ENCODE data around the gene CDH23. TPM values are rescaled to one million over a fixed set of nuclear protein-coding genes. Genes with fewer than 3 reads are reported as not detected.

CDH23 gene
- total and polyA plus RNA-seq, 5 donors: 2.4 to 6.3 (median 5.2) TPM

- H3K4me1 ChIP-seq (ENCODE audit: control insufficient read depth, insufficient read depth, low read length): no peaks in the 10 kb centered on the region
- WGBS: 84% methylated on average over 10 of the region's 10 CpGs
- H3K27me3 ChIP-seq (ENCODE audit: control insufficient read depth, insufficient read depth): no peaks in the 10 kb centered on the region
- no peak for DNase-seq
- no peak overlapping the region for H3K27ac ChIP-seq (ENCODE audit: low read length)
- ATAC-seq: no peak
- intact Hi-C loops (cut with DNase I): no loop called here
- H3K9me3 ChIP-seq (ENCODE audit: control insufficient read depth, low read length): no peaks in the 10 kb centered on the region
- no peak overlapping the region for H3K4me3 ChIP-seq (ENCODE audit: low read length)
Observed at GRCh38 chr10:71659737-71660136, 263.0 kb downstream of the CDH23 start.

DNA sequence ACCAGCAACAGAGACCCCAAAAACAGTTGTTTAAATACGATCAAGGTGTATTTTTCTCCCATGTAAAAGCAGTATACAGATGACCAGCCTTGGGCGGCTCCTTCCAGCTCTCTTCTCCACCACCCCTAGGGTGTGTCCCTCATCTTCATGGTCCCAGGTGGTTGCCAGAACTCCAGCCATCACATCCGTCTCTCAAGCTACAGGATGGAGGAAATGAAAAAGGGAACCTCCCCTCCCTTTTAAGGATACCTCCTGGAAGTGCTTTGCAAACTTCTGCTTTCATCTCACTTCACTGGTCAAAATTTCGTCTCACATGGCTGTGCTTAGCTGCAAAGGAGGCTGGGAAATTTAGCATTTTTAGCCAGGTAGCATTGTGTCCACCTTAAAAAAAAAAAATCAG is 263.6 kb downstream of the CDH23 start:
- Histone ChIP-seq H3K4me3 (ENCODE audit: low read length) (no peak overlapping the region), H3K4me1 (ENCODE audit: control insufficient read depth, insufficient read depth, low read length) (no peaks in the 10 kb centered on the region), H3K9me3 (ENCODE audit: control insufficient read depth, low read length) (no peaks in the 10 kb centered on the region), H3K27me3 (ENCODE audit: control insufficient read depth, insufficient read depth) (no peaks in the 10 kb centered on the region), H3K27ac (ENCODE audit: low read length) (no peak overlapping the region)
- WGBS: 83% methylated on average over 4 of the region's 4 CpGs
- intact Hi-C loops (cut with DNase I): no loop called here
- ATAC-seq: no peak
- DNase-seq: no peak

DNA sequence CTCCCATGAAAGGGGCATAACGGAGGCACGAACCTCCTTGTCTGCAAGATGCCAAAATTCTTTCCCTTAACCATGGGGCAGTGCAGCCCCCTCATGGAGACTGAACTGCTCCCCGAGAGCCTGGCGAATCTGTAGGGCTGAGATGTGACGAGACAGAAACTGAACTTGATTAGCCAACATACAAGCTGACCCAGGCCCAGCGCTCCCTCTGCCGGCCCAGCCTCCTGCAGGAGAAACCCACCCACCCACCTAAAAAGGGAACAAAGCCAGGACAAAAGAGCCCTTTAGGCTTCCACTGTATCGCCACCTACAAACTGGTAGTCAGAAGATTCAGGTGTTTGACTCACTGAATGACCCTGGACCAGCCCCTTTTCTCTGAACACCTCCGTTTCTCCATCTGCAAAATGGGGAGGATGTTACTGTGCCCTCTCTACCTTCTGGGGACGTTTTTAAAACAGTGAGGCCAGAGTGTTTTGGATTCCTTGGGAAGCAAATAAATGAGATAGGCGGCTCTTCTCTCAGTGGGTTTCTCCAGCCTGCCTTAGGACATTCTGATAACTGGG is 264.4 kb downstream of the CDH23 start:
- ATAC-seq (no peak), DNase-seq (no peak)
- Histone ChIP-seq H3K27ac (ENCODE audit: low read length) (no peak overlapping the region), H3K4me3 (ENCODE audit: low read length) (no peak overlapping the region), H3K9me3 (ENCODE audit: control insufficient read depth, low read length) (no peaks in the 10 kb centered on the region), H3K27me3 (ENCODE audit: control insufficient read depth, insufficient read depth) (no peaks in the 10 kb centered on the region), H3K4me1 (ENCODE audit: control insufficient read depth, insufficient read depth, low read length) (no peaks in the 10 kb centered on the region)
- 65% methylated on average over 11 of the region's 11 CpGs for WGBS
- intact Hi-C loops (cut with DNase I): no loop called here

GRCh38 chr10:71661779-71662336 is 265.1 kb downstream of the CDH23 start:
- Histone ChIP-seq H3K27ac (ENCODE audit: low read length) (no peak overlapping the region), H3K9me3 (ENCODE audit: control insufficient read depth, low read length) (no peaks in the 10 kb centered on the region), H3K27me3 (ENCODE audit: control insufficient read depth, insufficient read depth) (no peaks in the 10 kb centered on the region), H3K4me3 (ENCODE audit: low read length) (no peak overlapping the region), H3K4me1 (ENCODE audit: control insufficient read depth, insufficient read depth, low read length) (no peaks in the 10 kb centered on the region)
- 90% methylated on average over 26 of the region's 28 CpGs for whole genome bisulfite sequencing
- intact Hi-C loops (cut with DNase I): no loop called here
- ATAC-seq (no peak), DNase-seq (no peak)

GRCh38 chr10:71663311-71663710 is 266.6 kb downstream of the CDH23 start:
- WGBS: 84% methylated on average over 7 of the region's 7 CpGs
- DNase-seq: no peak
- no peaks in the 10 kb centered on the region for H3K9me3 ChIP-seq (ENCODE audit: control insufficient read depth, low read length)
- no peak for ATAC-seq
- no peaks in the 10 kb centered on the region for H3K27me3 ChIP-seq (ENCODE audit: control insufficient read depth, insufficient read depth)
- no peaks in the 10 kb centered on the region for H3K4me1 ChIP-seq (ENCODE audit: control insufficient read depth, insufficient read depth, low read length)
- intact Hi-C loops (cut with DNase I): no loop called here
- no peak overlapping the region for H3K4me3 ChIP-seq (ENCODE audit: low read length)
- H3K27ac ChIP-seq (ENCODE audit: low read length): no peak overlapping the region

DNA sequence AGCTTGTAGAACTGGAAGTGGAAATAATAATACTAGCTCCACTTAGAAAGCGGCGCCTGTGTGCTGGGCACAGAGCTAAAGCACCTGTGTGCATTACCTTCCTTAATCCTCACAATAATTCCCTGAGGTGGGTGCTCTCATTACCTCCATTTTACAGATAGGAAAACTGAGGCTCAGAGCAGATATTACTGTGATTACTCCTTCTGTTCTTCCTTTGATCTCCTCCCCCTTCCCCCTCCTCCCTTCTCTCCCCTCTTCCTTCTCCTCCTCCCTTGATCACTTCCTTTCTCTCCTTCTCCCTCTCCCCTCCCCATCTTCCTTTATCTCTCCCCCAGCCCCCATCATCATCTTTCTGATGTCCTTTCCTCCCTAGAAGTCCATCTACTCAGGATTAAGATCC is 267.9 kb downstream of the CDH23 start:
- Histone ChIP-seq H3K9me3 (ENCODE audit: control insufficient read depth, low read length) (no peaks in the 10 kb centered on the region), H3K4me3 (ENCODE audit: low read length) (no peak overlapping the region), H3K27me3 (ENCODE audit: control insufficient read depth, insufficient read depth) (no peaks in the 10 kb centered on the region), H3K4me1 (ENCODE audit: control insufficient read depth, insufficient read depth, low read length) (no peaks in the 10 kb centered on the region), H3K27ac (ENCODE audit: low read length) (no peak overlapping the region)
- intact Hi-C loops (cut with DNase I): no loop called here
- ATAC-seq (no peak), DNase-seq (no peak)
- WGBS: 95% methylated on average over 2 of the region's 2 CpGs

- ATAC-seq (no peak), DNase-seq (no peak)
- Histone ChIP-seq H3K27ac (ENCODE audit: low read length) (no peak overlapping the region), H3K4me1 (ENCODE audit: control insufficient read depth, insufficient read depth, low read length) (no peaks in the 10 kb centered on the region), H3K9me3 (ENCODE audit: control insufficient read depth, low read length) (no peaks in the 10 kb centered on the region), H3K4me3 (ENCODE audit: low read length) (no peak overlapping the region), H3K27me3 (ENCODE audit: control insufficient read depth, insufficient read depth) (no peaks in the 10 kb centered on the region)
- intact Hi-C loops (cut with DNase I): no loop called here
- WGBS: 80% methylated on average over 9 of the region's 9 CpGs
Observed at GRCh38 chr10:71665456-71665855, 268.7 kb downstream of the CDH23 start.

GRCh38 chr10:71666639-71667386 is 270.1 kb downstream of the CDH23 start:
- H3K4me3 ChIP-seq (ENCODE audit: low read length): no peak overlapping the region
- ATAC-seq (no peak), DNase-seq (no peak)
- H3K9me3 ChIP-seq (ENCODE audit: control insufficient read depth, low read length): no peaks in the 10 kb centered on the region
- intact Hi-C loops (cut with DNase I): no loop called here
- no peaks in the 10 kb centered on the region for H3K27me3 ChIP-seq (ENCODE audit: control insufficient read depth, insufficient read depth)
- no peaks in the 10 kb centered on the region for H3K4me1 ChIP-seq (ENCODE audit: control insufficient read depth, insufficient read depth, low read length)
- WGBS: 75% methylated on average over 18 of the region's 18 CpGs
- H3K27ac ChIP-seq (ENCODE audit: low read length): no peak overlapping the region

- DNase-seq (no peak), ATAC-seq (no peak)
- Histone ChIP-seq H3K27ac (ENCODE audit: low read length) (no peak overlapping the region), H3K4me3 (ENCODE audit: low read length) (no peak overlapping the region), H3K4me1 (ENCODE audit: control insufficient read depth, insufficient read depth, low read length) (no peaks in the 10 kb centered on the region), H3K9me3 (ENCODE audit: control insufficient read depth, low read length) (no peaks in the 10 kb centered on the region), H3K27me3 (ENCODE audit: control insufficient read depth, insufficient read depth) (no peaks in the 10 kb centered on the region)
- 49% methylated on average over 5 of the region's 5 CpGs for WGBS
- intact Hi-C loops (cut with DNase I): no loop called here
Observed at GRCh38 chr10:71667387-71667752, 270.6 kb downstream of the CDH23 start.

DNA sequence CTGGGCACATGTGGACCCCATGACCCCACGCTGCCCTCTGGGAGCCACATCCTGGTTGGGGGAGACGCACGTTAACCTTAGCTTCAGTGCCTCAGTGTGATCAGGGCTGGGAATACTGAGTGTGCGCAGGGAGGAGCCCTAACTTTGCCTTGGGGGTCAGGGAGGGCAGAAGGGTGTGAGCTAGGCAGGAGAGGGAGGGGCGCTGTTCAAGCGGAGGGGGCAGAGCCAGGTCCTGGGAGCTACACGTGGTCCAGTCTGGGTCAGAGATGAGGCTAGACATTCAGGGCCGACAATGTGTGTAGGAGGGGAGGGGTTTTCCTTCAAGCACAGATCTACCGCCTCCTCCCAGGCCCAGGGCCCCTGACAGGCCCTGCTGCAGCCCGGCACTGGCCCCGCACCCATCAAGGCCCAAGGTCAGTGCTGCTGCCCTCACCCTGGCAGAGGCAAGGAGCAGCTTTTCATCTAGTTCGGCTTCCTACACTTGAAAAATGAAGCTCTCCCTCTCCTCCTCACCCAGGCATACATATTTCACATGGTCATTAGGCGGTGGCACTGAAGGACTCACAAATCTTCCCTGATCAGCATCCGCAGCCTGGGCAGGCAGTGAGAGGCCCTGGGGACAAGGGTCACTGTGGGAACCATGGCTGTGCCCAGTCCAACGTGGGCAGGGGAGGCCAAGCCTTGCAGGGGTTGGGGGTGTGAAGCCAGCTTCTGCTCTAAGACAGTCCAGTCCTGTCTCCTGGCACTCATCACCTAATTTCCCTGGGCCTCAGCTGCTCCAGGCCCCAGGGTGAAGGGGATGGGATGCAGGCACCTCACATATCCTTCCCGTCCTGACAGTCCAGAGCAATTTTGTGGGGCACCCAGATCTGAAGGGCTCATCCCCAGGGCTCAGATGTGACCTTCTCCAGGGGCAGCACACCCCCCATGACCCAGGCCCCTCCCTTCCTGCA is 275.6 kb downstream of the CDH23 start:
- no peaks in the 10 kb centered on the region for H3K4me1 ChIP-seq (ENCODE audit: control insufficient read depth, insufficient read depth, low read length)
- H3K27ac ChIP-seq (ENCODE audit: low read length): no peak overlapping the region
- no peak overlapping the region for H3K4me3 ChIP-seq (ENCODE audit: low read length)
- H3K9me3 ChIP-seq (ENCODE audit: control insufficient read depth, low read length): no peaks in the 10 kb centered on the region
- DNase-seq (no peak), ATAC-seq (peak in 1 of 2 donors; percentile 29)
- intact Hi-C loops (cut with DNase I): no loop called here
- WGBS: 78% methylated on average over 16 of the region's 16 CpGs
- H3K27me3 ChIP-seq (ENCODE audit: control insufficient read depth, insufficient read depth): no peaks in the 10 kb centered on the region

All from right cardiac atrium (tissue), 5 donors.